Middle frontal gyrus (tissue), 1 donor: ENCODE results near the gene JAZF1.
"Not testable (repeated sequence)": the region's sequence is repeated elsewhere in the genome, so short reads cannot be mapped to it uniquely, and the experiment has no call there.

Source experiments
- DNase-seq: peaks from one replicate; pipeline ENCODE4 v3.0.0-alpha.2; 2015; ENCODE audit warnings: low spot score; ENCODE audit errors: extremely low spot score

The JAZF1 gene

DNA sequence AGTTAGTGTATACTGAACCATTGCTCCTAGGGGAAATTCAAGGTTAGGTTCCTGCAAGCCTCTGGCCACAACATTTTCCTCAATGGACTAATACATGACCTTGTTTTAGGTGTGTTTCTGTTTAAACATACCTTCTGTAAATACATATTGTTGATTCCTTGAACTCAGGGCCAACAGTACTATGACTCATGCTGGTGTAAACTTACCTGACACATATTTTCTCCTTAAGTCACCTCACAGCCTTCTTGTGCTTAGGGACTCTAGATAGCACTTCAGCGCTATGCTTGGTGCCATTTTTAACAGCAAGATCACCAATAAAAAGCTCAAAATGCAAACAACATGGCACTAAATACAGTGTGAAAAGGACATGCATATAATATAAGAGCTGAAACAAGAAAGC is 264.2 kb downstream of the JAZF1 start:
- no peak for DNase-seq

DNA sequence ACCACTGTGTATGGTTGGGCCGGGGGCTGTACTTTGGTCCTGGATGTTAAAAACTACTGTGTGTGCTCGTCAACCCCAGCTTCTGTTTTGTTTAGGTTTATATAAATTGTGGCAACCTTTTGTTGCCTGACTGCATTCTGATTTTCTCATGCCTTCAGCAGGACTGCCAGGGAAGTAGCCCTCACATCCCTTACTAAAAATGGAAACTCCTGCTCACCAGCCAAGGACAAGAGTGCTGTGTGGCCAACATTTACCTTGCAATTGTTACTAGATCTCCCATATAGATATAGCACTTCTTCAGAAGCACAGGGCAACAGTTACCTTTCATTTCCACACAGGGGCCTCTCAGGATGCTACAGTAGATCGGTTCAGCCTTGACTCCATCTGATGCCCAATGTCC is 266.2 kb downstream of the JAZF1 start:
- DNase-seq = no peak

DNA sequence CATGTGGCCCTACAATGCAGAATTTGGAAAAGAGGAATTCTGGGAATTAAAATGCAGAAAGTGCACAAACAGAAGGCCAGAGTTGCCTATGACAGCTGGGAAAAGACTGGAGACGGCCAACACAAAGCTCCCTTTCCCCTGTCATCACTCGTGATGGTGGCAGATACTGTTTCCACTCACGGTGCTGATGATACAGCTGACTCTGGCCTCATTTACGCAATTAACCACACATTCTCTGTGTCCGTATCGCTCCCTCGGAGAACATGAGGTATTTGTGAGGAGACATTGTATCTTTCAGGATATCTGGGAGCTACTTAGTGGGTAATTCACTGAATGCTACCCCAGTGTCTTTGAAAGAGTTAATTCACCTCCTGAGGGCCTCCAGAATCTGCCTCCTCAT is 267.8 kb downstream of the JAZF1 start:
- no peak for DNase-seq

DNA sequence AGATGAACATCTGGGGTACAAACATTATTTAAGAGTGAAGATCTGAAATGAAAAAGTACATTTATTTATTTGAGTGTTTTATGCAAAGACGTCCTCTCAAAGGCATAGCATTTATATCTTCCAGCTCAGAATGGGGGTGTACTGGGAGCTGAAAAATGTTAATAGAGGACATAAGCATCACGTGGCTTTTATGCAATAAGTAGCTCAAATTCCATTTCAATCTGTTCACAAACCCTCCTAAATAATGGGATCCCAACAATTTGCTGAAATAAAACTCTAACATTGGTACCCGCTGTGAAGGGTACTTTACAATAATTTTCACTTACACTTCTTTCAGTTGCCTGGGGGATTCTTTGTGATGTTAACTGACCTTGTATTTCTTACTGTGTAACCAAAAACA is 268.7 kb downstream of the JAZF1 start:
- DNase-seq = no peak

DNA sequence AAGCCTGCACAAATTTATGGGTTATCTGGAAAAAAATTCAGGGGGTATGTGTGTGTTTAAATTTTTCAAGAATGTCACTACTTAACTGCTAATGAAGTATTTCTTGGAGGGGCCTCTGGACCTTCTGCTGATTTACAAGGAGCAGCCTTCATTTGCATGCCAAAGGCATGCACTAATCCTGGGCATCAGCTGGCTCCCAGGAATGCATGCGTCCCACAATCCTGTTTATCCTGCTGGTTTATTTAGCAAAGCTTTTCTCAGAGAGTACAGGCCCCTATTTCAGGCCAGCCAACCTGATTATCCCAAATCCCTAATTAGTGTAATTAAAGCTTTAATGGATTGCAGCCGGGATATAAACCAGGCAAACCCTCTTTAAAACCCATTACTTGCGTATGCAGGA is 270.3 kb downstream of the JAZF1 start:
- no peak for DNase-seq

DNA sequence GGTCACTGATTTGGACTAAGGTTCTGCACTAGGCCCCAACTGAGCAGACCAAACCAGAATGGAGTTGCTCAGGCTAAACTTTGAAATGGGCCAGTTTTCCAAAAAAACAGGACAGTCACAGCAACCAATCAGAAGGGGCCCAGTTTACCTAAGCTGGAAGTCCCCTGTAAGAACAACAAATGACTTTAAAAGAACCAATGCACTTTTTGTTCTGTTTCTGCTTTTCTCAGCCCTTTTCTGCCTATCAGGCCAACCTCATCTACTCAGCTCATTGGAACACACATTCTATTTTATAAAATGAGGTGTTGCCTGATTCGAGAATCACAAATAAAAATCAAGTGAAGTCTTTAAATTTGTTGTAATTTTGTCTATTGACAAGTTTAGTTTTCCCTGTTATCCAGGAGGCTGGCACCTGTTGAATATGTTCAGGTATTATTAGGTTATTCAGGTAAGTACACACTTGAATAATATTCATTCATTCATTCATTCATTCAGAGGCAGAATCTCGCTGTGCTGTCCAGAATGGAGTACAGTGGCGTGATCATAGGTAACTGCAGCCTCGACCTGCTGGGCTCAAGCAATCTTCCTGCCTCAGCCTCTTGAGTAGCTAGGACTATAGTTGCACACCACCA is 271.9 kb downstream of the JAZF1 start:
- no peak for DNase-seq

DNA sequence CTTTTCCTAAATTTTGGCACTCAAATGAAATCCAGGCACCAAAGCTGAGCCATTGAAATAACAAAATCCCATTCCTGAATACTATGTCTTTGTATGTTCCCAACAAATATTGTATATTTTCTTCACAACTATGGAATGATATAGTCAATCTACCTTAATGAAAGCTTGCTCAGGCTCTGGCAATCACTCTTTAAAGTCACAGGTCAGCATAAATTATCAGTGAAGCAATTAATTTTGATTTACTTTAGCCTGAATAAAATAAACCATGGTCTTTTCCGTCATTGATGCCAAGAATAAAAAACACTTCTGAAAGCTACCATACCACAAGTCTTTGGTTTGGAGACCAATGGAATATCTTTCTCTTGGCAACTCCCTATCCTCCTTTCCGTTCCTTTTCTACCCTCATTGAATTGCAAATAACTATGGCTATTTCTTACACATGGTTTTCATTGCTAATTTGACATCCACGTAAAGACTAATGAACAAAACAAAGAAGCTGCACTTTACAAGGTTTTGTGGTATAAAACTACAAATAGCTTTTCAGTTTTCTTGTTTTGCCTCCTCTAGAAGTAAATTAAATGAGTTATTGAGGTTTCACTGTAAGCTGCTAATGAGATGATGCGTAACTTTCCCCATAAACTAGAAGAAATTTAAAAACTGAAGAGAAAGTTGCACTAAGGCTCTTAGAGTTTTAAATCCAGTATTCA is 274.1 kb downstream of the JAZF1 start:
- no peak for DNase-seq

DNA sequence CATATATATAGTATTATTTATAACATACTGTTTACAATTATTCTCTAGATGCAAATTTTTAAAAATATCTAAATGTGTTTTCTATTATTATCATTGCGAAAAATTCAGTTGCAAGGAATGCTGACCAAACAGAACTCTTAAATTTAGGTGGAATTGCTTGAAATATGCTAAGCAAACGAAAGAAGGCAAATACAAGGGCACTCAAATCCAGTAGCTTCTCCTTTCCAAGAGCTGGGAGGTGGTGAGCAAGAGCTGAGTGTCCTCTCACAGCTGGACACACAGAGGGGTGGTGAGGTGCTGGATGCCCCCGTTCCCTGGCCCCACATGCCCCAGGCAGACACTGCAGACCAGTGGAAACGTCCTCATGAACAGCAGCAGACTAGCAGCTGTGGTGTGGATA is 274.6 kb downstream of the JAZF1 start:
- no peak for DNase-seq

DNA sequence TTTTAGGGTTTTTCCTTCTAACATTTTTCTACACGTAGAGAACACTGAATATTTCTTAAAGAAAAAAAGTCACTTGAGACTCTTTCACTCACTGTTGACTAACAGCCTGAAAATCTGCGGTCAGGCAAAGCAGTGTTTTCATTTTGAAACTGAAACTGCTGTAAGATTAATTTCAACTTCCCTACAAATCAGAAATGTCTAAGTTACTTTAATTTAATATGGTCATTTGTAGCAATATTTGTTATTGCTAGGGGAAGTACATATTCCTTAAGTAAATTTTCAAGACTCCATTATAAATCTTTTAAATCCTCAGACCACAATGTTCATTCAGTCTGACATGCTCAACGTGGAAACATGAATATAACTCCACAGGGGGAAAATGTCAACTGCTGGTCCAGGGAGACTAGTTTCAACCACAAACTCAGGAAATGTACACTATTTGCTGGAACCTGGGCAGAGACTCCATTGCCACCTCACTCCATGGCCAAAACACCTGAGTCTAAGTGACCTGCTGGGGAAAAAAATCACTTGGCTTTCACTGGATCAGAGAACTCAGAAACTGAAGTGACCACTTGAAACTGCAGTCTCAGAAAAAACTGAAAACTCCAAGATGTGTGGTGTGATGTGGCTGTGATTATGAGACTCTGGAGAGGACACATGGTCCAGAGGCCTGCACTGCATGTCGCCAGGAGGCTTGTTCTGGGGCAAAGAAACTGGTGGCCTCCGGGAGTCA is 279.4 kb downstream of the JAZF1 start:
- DNase-seq = no peak

DNA sequence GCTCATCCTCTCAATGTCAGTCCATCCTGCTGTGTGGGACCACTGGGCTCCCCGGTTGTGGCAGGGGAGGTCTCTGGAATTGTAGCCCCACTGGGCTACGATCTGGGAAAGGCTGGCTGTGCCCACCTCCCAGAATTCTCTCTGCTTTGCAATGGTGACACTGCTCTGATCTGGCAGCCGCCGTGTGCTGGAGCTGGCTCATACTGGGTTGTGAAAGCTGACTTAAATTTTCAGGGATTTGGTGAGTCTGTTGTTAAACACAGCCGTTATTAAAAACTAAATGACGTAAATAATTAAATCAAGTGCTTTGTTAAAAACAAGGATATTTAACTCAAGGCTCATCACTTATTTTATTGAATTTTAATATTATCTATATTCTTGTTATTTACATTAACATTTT is 280.6 kb downstream of the JAZF1 start:
- no peak for DNase-seq

DNA sequence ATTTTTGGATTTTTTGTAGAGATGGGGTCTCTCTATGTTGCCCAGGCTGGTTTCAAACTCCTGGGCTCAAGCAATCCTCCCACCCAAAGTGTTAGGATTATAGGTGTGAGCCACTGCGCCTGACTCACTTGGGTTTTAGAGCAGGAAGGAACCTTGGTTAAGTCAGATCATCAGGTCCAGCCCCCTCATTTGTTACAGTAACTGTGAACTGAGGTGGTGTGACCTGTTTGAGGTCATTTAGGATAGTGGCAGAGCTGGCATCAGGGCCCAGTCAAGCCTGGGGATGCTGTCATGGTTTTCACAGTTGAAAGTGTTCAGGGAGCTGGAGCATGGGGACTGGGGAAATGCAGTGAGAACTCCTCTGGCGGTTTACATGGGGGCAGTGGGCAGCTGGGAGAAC is 281.0 kb downstream of the JAZF1 start:
- no peak for DNase-seq

DNA sequence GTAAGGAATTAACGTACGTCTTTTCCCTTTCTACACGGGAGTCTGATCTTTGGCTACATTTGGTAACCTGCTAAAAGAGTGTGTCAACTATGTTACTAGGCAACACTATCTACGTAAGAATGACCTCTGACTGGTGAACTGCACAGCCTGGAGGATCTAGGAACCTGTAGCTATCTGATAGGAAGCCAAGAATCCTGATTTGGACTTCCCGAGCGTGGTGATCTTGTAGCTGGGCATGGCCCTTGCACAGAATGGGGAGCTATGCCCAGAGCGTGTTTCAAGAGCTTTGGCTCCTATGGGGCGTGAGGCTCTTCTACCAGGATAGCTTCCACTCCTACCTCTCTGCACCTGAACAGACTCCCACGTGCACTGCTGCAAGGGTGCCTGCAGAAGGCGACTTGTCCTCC is 283.2 kb downstream of the JAZF1 start:
- no peak for DNase-seq

DNA sequence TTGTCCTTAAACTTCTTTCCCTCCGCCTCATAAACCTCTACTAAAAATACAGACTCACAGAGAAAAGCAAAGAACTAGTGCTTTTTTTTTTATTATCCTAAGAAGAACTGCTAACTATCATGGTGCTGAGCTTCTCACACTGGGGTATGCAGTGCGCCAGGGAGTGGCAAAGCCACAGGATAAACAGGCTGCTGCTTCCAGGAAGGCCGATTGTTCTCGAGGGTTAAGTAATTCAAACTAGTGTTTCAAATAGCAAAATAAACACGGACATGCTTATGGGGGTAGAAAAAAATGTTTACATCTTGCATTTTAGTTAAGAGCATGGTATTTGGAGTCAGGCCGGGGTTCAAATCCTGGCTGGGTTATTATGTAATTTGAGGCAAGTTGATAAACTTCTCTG is 283.6 kb downstream of the JAZF1 start:
- no peak for DNase-seq

DNA sequence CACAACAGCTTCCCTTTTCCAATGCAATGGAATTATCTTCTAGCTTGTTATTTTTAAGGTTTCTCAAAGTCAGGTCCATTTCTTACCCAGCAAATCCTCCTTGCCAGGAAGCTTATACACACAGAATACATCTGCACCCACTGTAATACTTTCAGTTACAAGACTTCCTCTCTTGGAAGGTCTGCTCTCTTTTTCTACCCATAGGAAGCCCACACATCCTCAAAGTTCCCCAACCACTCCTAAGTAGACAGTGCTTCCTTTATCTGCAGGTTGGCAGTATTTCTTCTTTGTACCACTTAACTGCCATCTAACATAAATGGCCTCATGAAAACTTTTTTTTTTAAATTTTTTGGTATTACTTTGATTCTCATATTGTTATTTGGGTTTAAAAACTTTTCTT is 285.0 kb downstream of the JAZF1 start:
- no peak for DNase-seq

DNA sequence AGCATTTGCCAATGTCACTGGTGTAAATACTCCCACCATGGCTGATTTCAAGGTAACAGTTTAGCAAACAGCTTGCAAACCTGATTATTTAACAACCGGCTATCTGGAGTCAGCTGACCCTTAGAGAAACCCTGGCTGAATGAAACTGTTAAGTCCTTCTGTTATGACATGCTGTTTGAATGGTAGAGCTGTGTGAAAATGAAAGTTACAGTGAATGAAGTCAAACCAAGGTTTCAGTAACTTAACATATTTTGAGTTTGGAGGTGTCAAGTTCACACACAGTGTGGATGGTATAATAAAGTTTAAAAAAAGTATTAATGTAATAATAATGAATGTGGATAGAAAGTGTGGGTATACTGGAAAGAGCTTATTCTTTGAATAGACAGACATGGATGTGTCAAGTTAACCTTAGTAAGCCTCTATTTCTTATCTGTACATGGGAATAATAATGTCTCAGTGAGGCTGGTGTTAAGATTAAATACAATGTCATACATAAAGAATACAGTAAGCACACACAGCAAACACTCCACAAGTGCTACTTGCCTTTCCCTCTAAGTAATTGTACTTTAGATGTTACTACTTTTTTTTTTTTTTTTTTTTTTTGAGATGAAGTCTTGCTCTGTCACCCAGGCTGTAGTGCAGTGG is 290.3 kb downstream of the JAZF1 start:
- DNase-seq = no peak

DNA sequence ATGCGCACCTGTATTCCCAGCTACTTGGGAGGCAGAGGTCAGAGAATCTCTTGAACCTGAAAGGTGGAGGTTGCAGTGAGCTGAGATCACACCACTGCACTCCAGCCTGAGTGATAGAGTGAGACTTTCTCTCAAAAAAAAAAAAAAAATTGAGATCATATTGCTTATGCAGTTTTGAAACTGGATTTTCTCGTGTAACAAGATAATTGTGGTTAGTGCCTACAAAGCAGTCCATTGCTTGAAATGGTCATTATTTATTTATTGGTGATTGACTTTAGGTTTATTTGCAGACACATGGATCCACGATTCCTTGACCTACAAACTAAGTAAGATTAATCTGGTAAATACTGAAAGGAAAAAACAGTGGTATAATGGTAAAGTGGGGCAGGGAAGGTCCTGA is 290.8 kb downstream of the JAZF1 start:
- no peak for DNase-seq

DNA sequence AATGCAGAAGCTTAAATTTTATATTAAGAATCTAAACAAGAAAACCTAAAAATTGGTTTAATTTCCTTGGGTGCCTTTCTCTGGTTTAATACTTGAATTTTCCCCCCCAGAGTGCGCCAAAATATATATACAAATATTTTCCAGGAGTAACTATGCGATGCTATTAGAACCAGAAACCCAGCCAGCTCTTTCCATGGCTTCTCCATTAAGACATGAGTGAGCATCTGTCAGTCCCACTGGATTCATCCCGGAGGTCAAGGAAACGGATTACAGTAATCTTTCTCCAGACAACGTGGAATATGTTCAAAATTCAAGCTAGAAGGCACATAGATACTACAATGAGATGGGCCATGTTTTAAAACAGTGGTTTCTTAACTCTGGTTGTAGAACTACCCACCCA is 291.9 kb downstream of the JAZF1 start:
- DNase-seq = no peak

DNA sequence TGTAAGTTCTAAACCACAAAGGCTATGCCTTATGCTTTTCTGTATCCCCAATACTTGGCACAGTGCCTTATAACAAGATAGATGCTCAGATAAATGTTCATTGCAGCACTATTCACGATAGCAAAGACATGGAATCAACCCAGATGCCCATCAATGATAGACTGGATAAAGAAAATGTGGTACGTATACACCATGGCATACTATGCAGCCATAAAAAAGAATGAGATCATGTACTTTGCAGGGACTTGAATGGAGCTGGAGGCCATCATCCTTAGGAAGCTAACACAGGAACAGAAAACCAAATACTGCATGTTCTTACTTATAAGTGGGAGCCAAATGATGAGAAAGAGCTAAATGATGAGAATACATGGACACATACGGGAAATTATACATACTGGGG is 293.9 kb downstream of the JAZF1 start:
- DNase-seq = not testable (repeated sequence)

DNA sequence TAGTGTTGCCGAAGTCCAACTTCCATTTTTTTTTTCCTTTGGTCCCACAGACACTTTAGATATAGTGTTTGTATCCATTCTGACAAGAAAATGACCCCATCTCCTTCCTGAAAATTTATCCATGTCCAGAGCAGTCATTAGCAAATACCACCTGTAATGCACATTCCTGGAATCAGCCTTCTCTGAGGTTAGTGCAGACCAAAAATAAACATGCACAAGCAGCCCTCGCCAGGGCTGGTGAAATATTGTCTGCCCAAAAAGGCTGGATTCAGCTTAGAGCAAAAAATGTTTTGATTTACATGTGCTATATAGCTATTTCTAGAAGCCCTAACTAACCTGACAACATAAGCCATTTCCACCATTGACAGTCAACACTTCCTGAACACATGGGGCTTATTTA is 294.9 kb downstream of the JAZF1 start:
- no peak for DNase-seq

DNA sequence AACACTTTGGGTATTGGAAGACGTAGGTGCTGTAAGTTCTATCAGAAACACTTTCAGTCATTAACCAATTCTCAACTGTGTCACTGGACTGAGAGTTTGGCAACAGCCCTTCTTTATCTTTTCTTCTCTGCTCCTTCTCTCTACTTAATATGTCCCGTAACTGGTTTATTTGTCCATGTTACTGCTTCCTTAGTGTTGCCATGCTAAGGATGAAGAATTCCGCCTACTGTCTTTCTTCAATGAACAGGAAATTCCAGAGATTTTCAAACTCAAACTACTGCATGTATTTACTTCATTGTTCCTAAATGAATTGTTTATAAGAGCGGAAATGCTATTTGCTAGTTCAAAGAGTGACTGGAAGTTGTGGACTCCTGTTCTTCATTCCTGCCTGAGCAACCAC is 296.9 kb downstream of the JAZF1 start:
- DNase-seq = no peak

DNA sequence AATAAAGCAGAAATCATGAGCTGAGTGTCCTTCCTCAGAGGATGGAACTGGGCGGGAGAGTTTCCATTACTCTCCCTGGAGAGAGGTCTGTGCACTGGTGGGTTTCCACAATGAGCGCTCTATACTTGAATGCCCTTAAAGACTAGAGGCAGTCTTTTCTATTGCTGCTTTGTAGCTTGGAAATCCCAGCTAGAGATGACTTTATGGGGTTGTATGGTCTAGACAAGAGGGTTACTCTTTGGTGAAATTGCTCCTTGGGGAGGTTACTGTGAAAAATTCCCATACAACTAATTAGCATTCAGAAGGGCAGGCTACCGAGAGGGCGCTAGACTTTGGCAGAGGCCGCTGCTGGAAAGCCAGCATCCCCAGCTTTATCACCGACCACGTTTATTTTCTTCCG is 303.8 kb downstream of the JAZF1 start:
- no peak for DNase-seq

DNA sequence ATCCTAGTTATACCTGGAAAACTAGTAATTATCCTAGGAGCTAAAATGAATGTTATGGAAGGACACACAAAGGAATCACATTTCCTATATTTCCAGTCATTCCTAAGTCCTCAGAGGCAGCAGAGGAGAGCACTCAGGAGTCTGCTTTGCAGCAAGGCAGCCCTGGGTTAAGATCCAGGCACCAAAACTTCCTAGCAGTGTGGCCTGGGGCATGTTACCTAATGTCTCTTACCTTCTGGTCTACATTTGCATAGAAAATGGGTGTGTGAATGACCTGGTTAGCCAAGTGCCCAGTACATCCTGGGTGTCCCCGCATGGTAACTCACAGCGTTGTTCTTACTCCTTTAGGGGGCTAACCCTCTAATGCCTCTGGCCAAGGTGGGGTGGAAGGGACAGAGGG is 304.8 kb downstream of the JAZF1 start:
- DNase-seq = no peak
